GF-D8 (cell line): ENCODE data around the gene IFRD1.

Experiments used
- DNase-seq: peaks from one replicate; lab custom pipeline; 2025; lab: John Stamatoyannopoulos, UW

Gene IFRD1

DNA sequence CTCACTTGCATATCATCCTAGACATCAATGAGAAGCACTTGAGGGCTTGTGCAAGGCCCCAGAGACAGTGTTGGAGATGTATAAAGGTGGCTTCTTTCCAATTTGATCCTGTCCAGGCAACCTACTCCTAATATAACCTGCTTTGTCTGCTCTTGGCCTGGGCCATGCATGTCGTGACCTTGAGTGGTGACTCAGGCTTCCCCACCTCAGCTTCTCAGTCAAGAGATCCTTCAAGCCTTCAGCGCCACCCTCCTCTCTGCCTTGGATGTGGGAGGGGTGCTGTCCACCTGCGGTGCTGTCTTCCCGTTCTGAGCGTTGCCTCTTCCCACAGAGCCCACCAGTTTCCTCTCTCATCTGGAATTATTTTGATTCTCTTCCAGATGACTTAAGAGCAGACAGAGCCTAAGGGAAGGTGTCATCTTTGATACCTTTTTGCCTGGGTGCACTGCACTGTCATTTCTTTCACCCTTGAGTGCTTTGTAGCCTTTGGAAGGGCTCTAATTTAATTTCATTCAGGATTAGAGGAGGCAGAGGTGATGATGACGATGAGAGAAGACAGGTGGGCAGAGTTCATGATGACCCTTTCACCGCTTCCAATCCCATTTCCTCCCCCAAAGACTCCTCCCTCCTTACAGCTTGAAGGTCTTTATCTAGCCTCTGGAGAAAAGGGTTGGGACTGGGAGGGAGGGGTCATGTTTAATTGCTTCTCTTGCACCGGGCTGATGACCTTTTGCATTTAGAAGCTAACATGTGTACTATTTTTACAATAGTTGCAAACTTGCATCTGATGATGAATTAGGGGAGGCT lies 37.4 kb downstream of the IFRD1 start:
- DNase-seq, result no peak

DNA sequence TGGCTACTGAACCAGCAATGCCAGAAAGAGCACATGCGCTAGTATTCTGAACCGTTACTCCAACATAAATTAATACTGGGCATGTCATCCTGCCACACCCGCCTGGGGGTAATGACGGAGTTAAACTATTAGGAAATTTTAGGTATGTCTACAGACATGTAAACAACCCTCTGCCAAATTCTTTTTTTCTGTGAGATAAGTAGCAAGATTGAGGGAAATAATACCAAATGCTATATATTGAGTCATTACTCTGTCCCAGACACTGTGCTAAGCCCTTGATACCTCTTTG lies 37.9 kb downstream of the IFRD1 start:
- no peak for DNase-seq

DNA sequence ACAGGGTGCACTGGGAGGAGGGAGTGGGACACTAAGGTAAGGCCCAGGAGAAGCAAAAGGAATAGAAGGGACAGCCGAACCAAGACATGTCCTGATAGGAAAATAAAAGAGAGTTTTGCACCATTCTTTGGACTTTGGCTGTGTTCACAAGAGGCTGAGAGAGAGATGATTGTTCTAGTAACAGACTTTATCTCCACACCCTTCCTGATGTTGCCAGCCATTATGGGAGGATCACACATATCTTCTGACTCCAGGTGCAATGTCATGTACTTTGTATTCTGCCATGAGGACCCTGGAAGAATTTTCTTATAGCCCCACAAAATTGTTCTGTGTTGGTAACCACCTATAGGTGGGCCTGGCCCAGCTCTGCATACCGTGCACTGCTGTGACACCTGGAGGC lies 41.9 kb downstream of the IFRD1 start:
- no peak for DNase-seq

DNA sequence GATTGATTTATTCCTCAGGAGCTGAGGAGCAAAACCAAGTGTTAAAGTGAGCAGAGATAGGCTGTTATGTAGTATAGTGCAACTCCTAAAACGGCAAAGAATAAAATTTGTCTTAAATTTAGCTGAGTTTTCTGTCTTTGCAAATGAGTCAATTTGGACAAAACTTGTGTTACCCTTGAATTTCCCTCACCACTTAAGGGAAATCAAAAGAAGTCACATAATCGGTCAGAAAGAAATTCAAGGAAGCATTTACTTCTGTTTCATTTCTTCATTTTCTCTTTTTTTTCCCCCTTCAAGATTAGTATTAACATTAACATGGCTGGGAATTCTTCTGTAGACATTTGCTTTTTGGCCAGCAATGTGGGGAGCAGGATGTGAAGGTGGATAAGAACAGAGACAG lies 44.4 kb downstream of the IFRD1 start:
- DNase-seq, result no peak

DNA sequence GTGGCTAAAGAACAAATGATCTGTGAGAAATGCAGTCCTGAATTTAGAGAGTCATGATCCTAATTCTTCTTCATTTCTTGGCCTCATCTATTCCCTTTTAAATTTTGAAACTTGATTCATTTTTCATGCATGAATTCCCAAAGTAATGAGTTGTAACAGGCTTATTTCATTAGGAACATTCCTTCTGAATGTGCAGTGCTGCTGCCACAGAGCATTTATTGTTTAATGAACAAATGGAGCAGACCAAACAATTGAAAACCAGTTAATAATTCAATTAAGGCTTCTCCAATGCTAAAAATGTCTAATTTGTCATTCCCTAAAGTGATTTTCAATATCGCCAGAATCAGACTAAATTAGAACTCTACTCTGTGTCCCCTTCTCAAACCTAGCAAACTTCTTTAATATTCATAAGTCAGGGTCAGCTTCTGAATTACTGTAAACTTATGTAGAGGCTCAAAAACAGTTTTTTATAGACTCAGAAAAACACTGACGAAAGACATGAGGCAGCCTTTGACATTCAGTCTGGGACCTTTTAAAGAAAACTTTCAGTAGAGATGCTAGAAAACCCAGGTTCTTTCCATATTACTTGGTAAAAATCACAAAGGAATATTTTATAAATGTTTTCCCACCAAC lies 45.0 kb downstream of the IFRD1 start:
- no peak for DNase-seq

DNA sequence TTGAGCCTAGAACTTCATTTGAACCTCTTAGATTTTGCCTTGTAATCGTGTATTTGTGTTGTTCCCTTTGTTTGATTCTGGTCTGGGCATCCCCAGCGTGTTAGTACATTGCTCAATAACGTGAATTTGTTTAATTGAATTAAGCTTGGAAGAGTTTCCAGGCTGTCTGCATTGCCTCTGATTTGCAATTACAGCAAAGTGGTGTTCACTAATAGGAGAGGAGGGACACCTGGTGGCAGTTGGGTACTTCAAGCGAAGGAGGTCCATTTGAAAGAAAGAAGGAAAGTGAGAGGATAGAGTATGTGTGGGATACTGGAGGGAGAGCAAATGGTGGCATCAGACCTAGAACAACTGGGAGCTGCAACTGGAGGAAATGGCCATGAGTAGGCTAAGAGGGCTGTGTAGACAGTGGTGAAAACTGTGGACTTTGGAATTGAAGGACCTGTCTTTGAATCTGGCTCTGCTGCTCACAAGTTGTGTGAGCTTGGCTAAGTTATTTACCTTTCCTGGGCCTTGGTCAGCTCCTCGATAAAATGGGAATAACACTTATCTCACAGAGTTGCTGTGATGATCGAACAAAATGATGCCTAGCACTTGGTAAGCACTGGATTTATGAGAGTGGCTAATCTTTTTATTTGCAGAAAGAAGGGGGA lies 45.7 kb downstream of the IFRD1 start:
- DNase-seq, result no peak

- no peak for DNase-seq
These were observed 47.2 kb downstream of the IFRD1 start for GRCh38 chr7:112497481-112497880.

GRCh38 chr7:112500619-112501018 lies 50.4 kb downstream of the IFRD1 start:
- no peak for DNase-seq

DNA sequence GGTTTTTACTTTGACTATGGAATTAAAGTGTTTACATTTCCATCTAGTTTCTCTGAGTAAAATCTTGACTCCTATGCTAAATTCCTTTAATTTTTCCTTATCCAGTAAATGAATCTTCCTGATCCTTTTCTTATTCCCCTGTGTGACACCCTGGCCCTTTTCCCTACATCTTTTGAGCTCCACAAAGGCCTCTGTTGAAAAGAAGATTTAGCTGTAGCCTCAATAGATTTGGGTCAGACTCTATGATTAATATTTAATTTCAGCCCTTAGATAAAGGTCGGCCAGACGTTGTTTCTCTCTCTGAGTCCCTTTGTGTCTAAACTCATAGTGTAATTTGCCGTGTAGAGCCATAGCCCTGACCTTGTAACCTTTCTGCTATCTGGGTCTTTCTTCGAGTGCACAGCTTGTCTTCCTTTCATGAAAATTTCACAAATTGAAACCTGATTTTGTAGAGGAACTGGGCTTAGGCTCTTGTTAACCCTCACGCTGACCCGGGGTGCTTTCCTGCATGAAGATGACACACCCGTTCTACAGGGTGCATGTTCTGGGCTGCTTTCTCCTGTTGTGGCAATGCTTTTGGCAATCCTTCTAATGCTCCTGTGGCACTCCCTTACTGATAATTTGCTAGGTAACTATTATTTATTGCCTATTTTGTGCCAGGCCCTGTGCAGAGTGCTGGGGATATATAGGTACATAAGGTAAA lies 51.7 kb downstream of the IFRD1 start:
- DNase-seq, result no peak

GRCh38 chr7:112502700-112503099 lies 52.4 kb downstream of the IFRD1 start:
- no peak for DNase-seq

DNA sequence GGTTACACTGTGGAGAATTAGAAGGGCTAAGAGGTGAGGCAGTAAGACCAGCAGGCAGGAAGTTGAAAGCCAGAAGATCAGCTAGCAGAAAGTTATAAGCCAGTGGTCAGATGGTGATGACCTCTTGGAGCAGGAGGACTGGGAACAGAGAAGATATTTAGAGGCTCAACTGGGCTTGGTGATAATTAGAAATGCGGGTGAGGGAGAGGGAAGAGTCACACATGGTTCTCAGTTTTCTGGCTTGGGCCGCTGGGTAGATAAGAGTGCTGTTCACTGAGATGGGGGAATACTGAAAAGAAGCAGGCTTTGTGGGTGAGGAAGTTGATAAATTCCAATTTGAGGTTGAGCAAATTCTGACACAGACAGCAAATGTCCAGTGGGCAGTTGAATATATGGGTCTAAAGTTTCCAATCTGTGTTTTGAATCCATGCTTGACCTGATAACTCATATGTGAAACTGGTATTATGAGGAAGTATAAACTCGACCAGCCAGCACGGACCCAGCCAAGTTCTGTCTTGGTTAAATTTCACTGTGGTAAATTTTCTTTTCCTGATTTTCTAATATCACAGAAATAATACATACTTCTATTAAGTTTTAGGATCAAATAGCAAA lies 53.2 kb downstream of the IFRD1 start:
- no peak for DNase-seq

DNA sequence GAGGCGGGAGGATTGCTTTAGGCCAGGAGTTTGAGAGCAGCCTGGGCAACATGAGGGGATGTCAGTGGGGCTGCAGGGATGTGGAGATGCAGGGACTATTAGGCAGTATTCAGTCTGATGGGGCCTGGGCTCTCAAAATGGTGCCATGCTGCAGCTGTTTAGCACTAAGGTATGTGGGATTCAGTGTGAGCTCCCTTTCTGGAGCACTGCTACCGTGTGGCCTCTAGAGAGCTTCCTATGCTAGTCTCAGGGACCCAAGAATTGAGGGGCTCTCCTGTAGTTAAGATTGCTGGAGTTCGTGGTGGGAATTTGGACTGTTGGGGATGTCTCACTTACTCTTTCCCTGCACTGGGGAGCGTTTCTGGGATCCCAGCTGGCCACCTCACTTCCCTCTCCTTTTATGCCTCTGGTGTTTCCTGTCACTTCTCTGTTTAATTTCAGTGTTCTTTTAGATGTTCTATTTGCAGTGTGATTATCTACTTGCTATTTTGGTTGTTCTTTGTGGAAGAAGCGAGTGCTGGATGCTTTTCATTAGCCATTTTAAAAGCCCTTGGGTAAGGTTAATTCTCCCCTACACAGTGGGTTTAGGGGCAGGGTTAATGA lies 53.9 kb downstream of the IFRD1 start:
- no peak for DNase-seq

DNA sequence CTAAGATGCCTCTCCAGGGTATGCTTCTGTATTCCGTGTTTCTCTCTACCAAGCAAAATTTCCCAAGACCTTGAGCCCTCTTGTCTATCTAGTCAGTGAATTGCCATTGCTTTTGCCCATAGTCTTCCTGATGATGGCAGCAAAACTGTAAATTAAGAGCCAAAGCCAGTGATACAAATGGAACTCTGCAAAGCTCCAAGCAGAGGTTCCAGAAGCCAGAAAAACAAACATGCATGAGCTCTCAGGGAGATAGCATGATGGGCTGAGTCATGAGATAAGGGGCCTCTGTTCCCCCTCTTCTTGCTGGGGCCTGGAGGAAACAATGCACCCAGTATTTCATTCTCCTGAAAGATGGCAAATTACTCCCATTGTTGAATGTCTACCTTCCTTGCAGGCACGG lies 55.2 kb downstream of the IFRD1 start:
- no peak for DNase-seq

DNA sequence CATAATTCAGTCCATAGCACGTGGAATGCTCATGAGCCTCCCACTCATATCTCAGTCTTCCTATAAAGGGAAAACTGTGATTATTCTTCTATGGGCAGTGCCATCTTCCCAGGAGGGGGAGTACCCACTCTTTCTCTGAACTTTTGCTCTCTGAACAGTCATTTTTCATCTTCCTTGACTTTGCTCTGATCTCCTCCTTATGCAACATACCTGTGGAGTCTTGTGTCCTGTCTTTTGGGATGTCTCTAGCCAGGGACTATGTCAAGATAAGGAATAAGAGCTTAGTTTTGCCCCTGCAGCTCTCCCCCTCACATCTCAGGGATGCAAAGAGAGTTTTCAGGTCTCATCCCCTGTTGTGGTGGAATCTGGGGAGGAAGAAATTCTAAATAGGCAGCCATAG lies 58.1 kb downstream of the IFRD1 start:
- DNase-seq, result no peak

- DNase-seq, result no peak
These were observed 59.1 kb downstream of the IFRD1 start for GRCh38 chr7:112509402-112509801.

GRCh38 chr7:112510001-112510742 lies 59.9 kb downstream of the IFRD1 start:
- DNase-seq, result no peak

GRCh38 chr7:112510743-112511110 lies 60.5 kb downstream of the IFRD1 start:
- no peak for DNase-seq

- no peak for DNase-seq
These were observed 61.4 kb downstream of the IFRD1 start for GRCh38 chr7:112511451-112512202.

DNA sequence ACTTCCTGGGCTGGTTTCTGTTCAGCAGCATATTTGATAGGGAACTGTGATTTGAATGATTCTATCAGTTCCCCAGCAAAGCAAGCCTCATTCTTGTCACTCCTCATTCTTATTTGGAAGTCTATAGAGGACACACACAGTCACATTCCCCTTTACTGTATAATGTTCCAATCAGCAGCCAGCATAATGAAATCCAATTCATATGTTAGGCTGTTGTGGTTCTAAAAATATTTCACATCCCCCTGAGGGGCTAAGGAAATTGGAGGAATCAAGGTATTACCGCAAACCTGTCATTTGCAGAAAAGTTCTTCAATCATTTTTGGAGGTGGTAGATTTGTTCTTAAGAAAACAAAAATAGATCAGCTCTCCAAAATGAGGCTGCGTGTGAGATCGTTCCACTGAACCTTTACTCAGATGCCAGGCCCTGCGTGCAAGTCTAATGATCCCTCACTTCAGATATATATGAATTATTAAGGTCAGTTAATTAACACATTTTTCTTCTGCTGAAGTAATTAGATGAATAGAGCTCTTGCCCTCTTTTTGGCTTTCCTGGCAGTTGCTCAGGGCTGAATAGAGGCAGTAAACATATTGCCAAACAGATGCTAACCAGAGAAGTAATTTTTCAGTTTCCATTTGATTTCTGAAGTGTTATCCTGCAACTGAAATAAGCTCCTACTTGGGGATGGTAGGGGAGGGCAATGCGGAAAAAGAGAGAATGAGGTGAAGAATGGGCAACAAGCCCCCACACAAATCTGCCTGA lies 62.4 kb downstream of the IFRD1 start:
- DNase-seq, result no peak

GRCh38 chr7:112515989-112516388 lies 65.7 kb downstream of the IFRD1 start:
- DNase-seq, result no peak
